ENCODE results near the gene TDRD1.

The TDRD1 gene

DNA sequence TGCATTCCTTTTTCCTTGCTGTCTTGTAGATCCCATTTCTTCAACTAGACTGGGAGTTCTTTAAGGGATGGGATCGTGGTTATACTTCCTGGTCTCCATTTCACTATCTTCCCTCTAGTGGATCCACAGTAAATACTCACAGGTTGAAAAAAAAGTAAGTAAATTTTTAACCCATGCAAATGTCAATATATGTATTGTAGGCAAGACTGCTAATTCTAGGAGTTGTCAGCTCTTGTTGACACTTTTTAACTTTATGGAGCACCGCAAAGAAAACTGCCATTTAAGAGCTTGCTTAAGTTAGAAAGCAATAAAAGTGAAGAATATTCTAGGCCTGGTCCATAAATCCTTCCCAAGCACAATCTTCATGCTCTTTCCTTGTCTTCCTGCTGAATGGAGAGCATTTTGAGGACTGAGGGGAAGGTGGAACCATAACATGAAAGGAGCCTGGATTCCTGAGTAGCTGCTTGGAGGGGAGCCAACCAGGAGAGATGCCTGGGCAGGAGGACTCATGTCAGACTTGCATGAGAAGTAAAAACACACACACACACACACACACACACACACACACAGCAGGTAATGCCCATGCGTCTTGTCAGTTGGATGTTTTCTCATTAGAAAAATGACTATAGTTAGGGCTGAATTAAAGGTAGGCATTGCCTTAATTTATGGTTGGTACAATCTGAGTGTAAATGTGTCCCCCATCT is 92.1 kb downstream of the TDRD1 start:
- no peak for DNase-seq

DNA sequence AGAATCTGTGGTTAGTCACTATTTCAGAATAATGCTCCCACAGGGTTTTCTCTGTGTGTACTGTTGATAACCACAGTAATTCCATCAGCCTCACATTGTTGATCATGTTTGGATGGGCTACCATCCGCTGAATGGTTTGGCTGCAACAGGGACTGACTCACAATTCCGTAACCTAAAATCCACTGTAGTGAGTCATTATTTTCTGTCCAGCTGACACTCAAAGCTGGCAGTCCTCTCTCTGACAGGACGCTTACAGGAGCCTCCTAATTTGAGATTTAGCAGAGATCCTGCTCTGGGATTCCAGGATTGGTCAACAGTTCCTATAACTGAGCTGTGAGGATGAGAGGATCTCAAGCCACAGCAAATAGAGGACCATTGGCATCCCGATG is 92.6 kb downstream of the TDRD1 start:
- no peak for DNase-seq

DNA sequence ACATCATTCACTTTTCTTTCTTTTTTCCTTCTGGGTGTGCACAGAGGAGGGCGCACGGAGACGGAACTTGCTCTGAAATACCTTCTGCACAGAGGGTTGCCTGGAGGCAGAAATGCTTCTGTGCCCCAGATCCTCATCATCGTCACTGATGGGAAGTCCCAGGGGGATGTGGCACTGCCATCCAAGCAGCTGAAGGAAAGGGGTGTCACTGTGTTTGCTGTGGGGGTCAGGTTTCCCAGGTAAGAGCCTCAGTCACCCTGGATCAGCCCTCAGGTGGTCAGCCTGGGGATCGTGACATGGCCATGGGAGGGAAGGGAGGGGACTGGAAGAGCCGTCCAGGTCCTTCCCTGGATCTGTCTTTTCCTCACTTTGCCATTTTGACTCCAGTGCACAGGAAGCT is 93.5 kb downstream of the TDRD1 start:
- no peak for DNase-seq

DNA sequence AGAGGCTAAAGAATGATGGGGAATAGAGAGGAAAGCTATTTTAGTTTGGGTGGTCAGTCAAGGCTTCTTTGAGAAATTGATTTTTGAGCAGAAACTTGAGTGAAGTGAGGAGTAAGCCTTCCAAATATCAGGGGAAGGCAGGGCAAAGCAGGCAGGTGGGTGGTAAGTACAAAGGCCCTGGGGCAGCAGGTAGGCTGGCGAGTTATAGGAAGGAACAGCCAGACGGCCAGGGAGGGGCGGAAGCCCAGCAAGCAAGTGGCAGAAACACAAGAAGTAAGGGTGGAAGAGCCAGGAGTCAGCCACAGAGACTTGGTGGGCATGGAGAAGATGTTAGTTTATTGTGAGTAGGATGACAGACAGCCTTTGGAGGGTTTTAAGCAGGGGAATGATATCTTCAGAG is 94.8 kb downstream of the TDRD1 start:
- DNase-seq = no peak

GRCh38 chr10:114274616-114275453 is 95.7 kb downstream of the TDRD1 start:
- DNase-seq = no peak

- no peak for DNase-seq
Measured at GRCh38 chr10:114276066-114276465, 96.9 kb downstream of the TDRD1 start.

DNA sequence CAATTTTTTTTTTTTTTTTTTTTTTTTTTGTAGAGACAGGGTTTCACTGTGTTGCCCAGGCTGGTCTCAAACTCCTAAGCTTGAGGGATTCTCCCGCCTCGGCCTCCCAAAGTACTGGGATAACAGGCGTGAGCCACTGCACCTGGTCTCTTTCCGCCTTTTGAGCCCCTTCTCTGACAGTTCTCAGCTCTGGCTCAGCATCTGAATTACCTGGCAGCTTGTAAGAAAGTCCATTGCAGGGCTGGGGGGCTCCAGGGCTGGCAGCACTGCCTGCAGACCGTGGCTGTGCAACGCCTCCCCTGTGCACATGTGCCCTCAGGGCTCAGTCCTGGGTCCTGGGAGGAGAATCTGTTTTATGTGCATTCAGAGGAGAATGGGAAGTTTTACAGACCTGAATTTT is 97.5 kb downstream of the TDRD1 start:
- no peak for DNase-seq

DNA sequence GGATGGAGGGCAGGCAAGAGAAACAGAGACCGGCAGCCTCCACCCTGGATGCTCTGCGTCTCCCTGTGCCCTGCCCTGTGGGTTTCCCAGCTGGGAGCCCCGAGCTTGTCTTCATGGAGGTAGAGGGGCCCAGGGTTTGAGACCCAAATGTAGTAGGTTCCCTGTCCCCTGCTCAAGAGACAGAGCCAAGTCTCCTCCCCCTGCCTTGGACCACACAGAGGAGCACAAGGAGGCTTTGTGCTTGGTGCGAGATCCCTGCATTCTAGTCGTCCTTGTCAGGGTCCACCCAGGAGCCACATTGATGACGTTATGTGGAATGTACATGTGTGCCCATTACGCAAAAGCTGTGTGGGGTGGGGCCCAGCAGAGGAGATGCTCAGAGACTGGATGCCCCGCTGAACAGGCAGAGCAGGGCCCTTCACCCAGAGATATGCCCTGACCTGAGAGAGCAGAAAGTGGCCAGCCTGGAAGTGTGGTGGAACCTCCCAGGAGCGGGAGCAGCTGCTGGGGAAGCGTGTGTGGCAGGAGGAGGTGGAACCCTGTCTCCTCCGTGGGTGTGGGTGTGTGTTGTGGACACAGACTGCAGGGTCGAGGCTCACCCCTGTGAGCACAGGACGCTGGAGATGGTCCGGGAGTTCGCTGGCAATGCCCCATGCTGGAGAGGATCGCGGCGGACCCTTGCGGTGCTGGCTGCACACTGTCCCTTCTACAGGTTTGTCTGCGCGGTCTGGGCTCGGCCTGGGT is 99.2 kb downstream of the TDRD1 start:
- no peak for DNase-seq

DNA sequence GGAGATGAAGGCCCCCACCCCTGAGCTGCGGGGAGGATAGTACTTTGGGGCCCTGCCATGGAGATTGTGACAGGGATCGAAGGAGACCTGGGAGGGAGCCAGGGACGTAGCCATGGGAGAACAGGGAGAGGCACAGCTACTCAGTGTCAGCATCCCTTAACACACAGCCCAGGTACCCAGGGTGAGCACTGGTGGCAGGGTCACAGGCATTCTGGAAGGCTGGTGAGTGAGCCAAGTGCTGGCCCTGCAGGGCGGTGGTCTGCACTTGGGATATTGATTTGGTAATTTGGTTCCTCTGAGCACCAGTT is 99.7 kb downstream of the TDRD1 start:
- DNase-seq = no peak

DNA sequence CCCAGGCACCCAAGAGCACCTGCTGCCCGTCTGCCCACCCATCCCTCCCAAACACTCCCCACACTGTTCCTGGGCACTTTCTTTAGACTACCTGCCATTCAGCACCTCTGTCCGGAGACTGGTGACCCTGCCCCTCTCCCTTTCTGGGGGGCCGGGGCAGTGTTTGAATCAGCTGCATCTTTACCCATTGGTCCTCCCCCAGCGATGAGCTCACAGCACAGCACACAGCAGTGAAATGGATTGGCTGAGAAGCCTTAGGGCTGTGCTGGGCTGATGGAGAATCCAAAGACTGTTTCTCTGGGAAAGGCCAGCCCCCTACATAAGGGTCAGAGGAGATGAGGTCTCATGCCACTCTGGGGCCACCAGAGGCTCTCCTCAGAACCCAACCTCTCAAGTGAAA is 100.1 kb downstream of the TDRD1 start:
- no peak for DNase-seq

DNA sequence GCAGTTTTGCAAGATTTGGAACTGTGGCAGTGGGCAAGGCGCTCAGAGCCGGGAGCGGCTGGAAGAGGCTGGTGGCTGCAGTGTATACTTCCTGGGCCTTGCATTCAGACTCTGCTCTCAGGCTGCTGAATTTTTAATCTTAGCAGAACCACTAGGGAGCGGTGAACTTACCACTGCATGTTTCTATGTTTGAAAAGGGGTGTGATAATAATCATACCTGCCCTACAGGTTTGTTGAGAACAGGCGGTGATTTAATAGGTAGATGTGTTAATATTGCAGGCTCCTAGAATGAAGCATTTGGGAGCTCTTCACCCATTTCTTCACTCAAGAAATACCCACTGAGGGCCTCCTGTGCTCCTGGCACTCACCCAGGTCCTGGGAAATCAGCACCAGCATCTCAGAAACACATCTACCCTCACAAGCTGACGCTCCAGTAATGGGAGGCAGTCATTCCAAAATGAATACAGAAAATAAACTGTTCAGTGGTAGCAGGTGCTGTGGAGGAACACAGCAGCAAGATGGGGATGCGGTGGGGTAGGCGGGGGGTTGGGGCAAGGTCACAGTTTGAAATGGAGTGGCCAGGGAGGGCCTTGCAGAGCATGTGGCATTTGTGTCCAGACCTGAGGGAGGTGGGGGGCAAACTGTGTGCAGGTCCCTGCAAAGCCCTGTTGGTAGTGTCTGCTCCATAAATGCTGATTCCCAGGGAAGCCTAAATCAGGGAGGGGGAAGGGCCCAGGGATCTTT is 100.9 kb downstream of the TDRD1 start:
- no peak for DNase-seq

DNA sequence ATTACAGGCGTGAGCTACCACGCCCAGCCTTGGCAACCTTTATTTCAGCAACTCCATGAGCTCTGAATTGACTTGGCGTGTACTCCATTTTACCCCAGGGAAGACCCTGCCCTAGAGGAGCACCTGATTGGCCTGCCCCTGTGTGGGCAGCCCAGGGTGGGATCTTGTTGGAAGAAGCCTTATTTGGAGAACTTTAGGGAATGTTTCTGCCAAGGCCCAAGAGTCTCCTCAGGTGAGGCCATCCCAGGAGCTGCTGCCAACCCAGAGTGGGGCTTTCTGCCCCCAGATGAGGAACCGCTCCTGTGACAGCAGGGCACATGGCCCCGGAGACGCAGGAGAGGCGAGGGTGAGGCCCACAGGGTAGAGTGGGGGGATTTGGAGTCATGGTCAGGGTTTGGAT is 101.9 kb downstream of the TDRD1 start:
- no peak for DNase-seq

DNA sequence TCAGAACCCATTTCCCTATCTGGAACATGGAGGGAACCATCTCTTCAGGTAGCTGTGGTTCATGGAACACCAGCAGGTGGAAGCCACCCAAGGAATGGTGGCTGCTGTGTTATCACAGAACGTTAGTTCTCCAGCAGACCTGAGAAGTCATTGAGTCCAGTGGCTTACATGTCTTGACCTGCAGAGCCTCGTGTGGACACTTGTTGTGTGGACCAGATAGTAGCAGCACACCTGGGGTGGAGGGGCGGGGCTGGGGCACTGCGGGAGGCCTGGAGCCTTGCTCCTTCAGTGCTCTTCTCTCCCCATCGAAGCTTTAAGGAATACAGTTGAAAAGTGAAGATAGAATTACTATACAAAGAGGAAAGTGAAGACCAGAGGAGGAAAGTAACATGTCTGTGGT is 102.3 kb downstream of the TDRD1 start:
- DNase-seq = no peak

All from stimulated activated CD4-positive, alpha-beta T cell treated with anti-CD3 and anti-CD28 coated beads, Interleukin-4, amount 100 ng/mL, for 24 hours (primary cell).